HG02588 (cell line): ENCODE data around the gene TMEM123.
A peak's percentile ranks its signal among the peaks of the same experiment; 100 is the strongest.
"Not testable (repeated sequence)": the region's sequence is repeated elsewhere in the genome, so short reads cannot be mapped to it uniquely, and the experiment has no call there.

Experiments
- ATAC-seq: cut with Tn5 transposase; IDR thresholded peaks from one replicate; pipeline ENCODE4 v1.9.1; 2021; ENCODE audit warnings: mild to moderate bottlenecking, moderate library complexity; ENCODE audit not compliant: unreplicated experiment

Gene TMEM123

GRCh38 chr11:102449651-102450570, 2.7 kb downstream of the TMEM123 start:
- no peak for ATAC-seq

GRCh38 chr11:102448869-102449224, 3.7 kb downstream of the TMEM123 start:
- no peak for ATAC-seq

GRCh38 chr11:102447941-102448868, 4.4 kb downstream of the TMEM123 start:
- no peak for ATAC-seq

GRCh38 chr11:102447193-102447592, 5.4 kb downstream of the TMEM123 start:
- ATAC-seq: peak; percentile 25

GRCh38 chr11:102446606-102447005, 6.0 kb downstream of the TMEM123 start:
- no peak for ATAC-seq

GRCh38 chr11:102444693-102445092, 7.9 kb downstream of the TMEM123 start:
- not testable (repeated sequence) for ATAC-seq

GRCh38 chr11:102444142-102444541, 8.4 kb downstream of the TMEM123 start:
- ATAC-seq: not testable (repeated sequence)

- not testable (repeated sequence) for ATAC-seq
These were observed 13.6 kb downstream of the TMEM123 start for GRCh38 chr11:102439063-102439363.

- ATAC-seq: no peak
These were observed 14.1 kb downstream of the TMEM123 start for GRCh38 chr11:102438311-102439062.

- ATAC-seq: no peak
These were observed 14.8 kb downstream of the TMEM123 start for GRCh38 chr11:102437727-102438126.

- ATAC-seq: no peak
These were observed 15.6 kb downstream of the TMEM123 start for GRCh38 chr11:102436976-102437375.

GRCh38 chr11:102436561-102436960, 16.0 kb downstream of the TMEM123 start:
- ATAC-seq: no peak

GRCh38 chr11:102435688-102436087, 16.9 kb downstream of the TMEM123 start:
- ATAC-seq: no peak

- not testable (repeated sequence) for ATAC-seq
These were observed 19.0 kb downstream of the TMEM123 start for GRCh38 chr11:102433571-102433970.

GRCh38 chr11:102432560-102432959, 20.0 kb downstream of the TMEM123 start:
- not testable (repeated sequence) for ATAC-seq

GRCh38 chr11:102431404-102431803, 21.2 kb downstream of the TMEM123 start:
- ATAC-seq: no peak

GRCh38 chr11:102430158-102430836, 22.3 kb downstream of the TMEM123 start:
- peak; percentile 94 for ATAC-seq

- no peak for ATAC-seq
These were observed 22.9 kb downstream of the TMEM123 start for GRCh38 chr11:102429691-102430090.

- ATAC-seq: no peak
These were observed 23.3 kb downstream of the TMEM123 start for GRCh38 chr11:102429226-102429625.

GRCh38 chr11:102428696-102429095, 23.9 kb downstream of the TMEM123 start:
- ATAC-seq: no peak
